ENCODE data around the gene LGI4.

- TF ChIP-seq, protein P1, sequence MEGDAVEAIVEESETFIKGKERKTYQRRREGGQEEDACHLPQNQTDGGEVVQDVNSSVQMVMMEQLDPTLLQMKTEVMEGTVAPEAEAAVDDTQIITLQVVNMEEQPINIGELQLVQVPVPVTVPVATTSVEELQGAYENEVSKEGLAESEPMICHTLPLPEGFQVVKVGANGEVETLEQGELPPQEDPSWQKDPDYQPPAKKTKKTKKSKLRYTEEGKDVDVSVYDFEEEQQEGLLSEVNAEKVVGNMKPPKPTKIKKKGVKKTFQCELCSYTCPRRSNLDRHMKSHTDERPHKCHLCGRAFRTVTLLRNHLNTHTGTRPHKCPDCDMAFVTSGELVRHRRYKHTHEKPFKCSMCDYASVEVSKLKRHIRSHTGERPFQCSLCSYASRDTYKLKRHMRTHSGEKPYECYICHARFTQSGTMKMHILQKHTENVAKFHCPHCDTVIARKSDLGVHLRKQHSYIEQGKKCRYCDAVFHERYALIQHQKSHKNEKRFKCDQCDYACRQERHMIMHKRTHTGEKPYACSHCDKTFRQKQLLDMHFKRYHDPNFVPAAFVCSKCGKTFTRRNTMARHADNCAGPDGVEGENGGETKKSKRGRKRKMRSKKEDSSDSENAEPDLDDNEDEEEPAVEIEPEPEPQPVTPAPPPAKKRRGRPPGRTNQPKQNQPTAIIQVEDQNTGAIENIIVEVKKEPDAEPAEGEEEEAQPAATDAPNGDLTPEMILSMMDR (IDR thresholded peaks at IDR 0.05): no peak
- TF ChIP-seq POLR2A (IDR thresholded peaks at IDR 0.05): no peak
These were observed 3.5 kb upstream of the LGI4 start, which contains the start of gene FXYD1 for GRCh38 chr19:35138305-35138892.
